SW480 (cell line): Measurements from ENCODE around the gene SOX10.

ENCODE experiments used
- DNase-seq: peaks from one replicate; pipeline ENCODE4 v3.0.0-alpha.2; 2016; ENCODE audit warnings: low spot score

SOX10 gene

DNA sequence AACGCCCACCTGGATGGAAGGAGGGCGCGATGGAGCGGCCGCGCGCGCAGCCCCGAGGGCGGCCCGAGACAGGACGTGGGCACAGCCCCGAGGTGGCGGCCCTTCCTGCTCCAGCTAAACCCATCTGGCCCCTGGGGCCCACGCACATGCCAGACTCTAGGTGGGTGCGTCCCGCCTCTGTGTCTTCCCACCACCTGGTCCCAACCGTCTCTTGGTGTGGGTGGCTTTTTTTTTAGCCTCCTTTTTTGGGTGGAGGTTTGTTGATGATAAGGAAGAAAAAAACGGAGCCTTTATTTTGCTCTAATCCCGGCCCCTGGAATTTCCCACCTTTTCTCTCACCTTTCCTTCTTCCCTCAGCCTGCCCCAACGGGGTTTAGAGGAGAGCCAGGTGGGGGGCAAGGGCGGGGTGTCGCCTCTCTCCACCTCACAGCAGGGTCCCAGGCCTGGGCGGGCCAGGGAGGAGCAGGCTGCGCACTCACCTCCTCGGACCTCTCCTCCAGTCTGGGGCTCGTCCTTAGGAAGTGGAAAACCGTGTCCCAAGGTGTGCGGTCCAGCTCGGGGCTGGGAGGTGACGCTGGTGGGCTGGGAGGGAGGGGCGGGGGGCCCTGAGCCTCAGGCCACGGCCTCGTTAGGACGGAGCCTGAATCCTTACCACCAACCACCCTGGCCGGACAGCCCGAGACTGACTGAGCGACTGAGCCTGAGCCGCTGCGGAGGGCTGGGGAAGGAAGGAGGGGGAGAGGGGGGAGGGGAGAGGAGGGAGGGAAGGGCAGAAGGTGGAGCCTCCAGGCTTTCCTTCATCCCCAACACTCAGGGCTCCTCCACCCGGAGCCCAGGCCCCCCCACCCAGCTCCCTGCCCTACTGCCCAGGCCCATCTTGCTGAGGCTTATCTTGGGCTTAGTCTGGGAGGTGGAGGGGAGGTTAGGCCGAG, at the start of gene SOX10:
TSS of gene SOX10 (minus strand) at position 696 of the 932 bp plus-strand sequence. CDS start 771 bp downstream, outside the sequence.
- no peak for DNase-seq

DNA sequence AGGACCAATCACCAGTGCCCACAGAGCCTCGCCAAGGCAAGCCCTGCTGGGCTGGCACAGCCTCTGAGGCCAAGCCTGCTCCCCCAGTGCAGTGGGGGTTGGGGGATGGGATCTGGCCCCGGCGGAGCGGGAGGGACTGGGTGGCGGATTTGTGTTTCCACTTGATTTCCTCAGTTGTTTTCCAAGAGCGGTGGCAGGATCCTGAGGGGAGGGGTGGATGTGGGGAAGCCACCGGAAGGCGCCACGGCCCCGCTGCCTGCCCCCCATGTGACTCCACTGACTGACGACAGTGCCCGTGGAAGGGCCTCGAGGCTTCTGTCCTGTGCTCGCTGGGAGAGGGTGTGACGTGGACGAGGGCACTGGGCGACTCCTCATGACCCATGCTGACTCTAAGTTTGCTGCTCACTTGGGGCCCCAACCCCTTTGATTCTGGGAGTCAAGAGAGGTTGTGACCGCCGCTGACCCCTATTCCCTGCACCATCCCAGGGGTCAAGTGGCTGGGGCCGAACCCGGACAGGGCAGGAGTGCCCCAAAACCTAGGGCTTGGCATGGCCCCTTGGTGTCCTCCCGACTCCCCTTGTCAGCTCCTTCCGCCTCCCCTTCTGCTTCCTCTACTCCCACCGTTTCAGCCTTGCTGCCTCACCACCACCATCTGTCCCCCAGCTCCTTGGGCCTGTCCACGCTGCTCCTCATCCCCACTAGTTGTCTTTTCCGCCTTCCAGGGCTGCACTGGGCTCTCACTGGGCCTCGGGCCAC, 49.3 kb upstream of the SOX10 start:
- DNase-seq: no peak

DNA sequence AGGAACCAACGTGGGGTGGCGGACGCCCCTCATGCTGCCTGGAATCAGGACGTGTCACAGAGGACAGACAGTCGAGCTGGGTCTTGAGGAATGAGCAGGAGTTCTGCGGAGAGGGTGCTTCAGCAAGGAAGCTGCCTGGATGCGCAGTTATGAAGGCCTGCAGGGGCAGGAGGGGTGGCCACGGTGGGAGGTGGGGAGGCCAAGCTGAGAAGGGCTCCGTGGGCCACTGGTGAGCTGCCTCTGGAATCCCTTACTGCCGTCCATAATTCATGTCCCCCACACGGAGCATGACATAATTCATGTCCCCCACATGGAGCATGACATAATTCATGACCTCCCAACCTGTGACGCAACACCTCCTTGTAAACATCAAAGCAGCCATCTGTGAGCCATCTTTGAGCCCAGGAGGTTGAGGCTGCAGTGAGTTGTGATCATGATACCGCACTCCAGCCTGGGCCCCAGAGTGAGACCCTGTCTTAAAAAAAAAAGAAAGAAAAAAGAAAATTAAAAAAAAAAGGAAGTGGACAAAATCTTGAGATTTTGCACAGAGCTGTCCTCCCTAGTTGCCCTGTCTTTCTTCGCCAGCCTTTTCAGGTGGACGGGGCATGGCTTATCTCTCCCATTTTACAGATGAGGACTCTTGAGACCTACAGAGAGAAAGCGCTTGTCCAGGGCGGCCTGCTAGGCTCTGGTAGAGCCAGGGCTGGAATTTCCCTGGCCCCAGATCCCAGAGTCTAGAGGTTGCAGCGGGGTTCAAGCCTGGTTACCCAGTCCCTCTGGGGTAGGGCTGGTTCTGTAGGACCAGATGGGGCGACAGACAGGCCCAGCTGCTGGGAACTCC, 48.5 kb upstream of the SOX10 start:
- DNase-seq: peak; percentile 11

DNA sequence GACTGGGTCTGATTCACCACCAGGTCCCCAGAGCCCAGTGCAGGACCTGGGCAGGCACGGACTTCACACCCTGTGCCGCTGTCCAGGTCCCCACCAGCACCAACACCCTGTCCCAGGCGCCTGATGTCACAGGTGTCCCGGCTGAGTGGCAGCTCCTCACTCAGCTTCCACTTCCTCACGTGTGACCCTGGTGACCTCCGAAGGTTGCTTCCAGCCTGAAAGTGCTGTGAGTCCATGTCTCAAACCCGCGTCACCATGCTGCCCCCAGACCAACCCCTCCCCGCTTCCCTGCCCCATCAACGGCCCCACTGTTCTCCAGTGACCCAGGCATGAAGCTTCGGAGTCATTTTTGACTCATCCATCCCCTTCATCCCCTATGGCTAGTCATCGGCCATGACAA, 47.1 kb upstream of the SOX10 start:
- no peak for DNase-seq

DNA sequence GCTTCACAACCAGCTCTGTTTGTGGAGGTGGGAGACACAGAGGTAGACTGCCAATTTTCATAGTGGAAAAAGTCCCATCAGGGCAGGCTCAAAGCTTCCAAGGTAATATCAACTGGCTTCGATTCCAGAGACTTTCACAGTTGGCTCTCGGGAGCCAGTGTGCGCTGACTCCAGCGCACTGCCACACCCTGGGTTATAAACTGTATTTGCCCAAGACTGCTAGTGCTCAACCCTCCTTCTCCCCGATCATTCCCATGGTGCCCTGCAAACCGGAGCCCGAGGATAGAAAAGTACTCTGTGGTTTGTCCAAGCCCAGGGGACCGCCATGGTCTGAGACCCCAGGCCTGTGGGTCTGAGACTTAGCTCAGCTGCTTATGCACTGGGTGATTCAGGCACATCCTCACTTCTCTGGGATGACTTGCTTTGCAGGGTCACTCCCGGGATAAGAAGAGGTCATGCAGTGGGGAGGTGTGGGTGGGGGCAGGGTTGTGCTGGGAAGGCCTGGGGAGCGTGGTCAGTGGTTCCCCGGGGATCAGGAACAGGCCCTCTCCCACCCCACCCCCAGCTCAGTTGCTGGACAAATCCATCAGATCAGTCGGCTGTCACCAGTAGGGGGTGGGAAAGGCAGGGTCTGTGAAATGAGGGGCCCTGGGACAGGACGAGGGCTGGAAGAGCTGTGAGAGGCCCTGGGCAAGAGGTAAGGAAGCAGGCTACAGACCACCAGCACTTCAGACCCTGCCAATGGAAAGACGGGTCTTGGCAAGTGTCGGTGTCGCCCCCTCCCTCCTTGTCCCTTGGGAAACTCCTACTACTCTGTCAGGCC, 46.2 kb upstream of the SOX10 start:
- DNase-seq: no peak

DNA sequence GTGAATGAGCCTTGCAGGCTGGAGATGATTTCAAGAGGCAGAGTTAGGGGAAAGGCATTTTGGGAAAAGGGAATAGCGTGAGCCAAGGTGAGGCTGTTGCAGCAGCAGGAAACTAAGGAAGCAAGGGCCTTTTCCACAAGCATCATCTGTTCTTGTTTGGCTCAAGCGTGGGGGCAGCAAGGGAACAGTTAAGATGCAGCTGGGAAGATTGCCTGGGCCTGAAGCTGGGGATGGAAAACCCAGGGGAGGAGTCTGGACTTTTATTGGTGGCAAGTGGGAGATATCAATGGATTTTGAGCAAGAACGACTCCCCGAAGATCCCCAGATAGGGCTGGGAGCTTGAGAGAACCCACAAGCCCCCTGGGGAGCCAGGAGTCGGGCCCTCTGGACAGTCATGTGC, 45.5 kb upstream of the SOX10 start:
- no peak for DNase-seq

DNA sequence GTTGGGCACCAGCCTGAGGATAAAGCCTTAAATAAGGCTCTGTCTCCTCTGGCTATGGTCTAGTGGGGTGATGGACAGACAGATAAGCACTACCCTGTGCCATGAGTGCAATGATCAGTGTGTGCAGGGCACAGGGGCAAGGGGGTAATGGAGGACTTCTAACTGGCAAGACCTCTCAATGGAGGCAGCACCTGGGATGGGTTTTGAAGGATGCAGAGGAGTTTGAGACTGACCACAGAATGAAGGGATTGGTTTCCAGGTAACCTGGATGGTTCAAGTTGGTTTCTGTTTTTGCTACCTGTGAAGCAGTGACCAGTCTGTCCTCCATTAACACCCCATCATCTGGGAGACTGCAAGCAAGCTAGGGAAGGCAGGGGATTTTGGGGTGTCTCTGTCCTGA, 45.0 kb upstream of the SOX10 start:
- DNase-seq: no peak

DNA sequence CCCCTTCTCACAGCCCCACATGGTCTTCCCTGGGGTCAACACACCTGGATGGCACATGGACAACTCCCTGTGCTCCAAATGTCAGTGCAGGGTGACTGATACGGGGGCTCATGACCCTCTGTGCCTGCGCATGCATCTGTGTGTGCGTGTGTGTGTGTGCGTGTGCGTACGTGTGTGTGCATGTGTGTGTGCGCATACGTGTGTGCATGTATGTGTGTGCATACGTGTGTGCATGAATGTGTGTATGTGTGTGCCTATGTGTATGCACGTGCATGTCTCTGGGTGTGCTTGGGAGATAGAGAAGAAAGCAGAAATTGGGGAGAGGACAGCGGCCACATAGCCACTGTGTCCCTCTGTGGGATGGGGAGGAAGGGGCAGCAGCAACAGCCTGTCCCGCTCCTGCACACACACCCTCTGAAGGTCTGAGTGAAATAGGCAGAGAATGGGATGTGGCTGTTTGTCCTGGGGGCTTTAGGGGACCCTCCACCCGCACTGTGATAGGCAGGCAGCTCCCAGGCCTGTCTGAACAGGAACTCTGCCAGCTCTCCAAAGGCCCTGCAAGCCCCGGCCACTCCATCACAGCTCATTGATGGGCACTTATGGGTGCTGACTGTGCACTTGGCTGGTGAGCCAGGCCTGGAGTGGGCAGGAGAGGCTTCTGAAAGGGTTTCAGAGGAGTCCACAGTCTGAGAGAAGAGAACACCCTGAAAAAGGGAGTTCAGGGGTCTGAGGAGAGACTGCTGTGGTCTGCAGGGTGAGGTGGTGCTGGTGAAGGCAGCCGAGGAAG, 44.2 kb upstream of the SOX10 start:
- no peak for DNase-seq

DNA sequence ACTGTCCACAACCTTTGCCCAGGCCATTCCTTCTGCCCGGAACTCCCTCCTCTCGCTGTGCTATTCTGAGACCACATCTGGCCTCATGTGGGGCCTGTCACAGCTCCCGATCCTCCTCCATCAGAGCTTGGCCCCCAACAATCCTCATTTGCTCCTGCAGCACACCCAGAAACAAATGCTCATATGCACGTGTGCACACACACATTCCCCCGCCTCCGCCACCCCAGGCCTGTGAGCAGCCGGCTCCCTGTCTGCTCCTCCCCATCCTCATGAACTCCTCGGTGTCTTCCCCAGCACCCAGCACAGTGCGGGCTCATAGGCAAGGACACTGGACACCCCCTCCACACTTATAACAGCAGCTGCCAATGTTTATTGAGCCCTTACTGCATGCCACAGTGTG, 43.1 kb upstream of the SOX10 start:
- no peak for DNase-seq

DNA sequence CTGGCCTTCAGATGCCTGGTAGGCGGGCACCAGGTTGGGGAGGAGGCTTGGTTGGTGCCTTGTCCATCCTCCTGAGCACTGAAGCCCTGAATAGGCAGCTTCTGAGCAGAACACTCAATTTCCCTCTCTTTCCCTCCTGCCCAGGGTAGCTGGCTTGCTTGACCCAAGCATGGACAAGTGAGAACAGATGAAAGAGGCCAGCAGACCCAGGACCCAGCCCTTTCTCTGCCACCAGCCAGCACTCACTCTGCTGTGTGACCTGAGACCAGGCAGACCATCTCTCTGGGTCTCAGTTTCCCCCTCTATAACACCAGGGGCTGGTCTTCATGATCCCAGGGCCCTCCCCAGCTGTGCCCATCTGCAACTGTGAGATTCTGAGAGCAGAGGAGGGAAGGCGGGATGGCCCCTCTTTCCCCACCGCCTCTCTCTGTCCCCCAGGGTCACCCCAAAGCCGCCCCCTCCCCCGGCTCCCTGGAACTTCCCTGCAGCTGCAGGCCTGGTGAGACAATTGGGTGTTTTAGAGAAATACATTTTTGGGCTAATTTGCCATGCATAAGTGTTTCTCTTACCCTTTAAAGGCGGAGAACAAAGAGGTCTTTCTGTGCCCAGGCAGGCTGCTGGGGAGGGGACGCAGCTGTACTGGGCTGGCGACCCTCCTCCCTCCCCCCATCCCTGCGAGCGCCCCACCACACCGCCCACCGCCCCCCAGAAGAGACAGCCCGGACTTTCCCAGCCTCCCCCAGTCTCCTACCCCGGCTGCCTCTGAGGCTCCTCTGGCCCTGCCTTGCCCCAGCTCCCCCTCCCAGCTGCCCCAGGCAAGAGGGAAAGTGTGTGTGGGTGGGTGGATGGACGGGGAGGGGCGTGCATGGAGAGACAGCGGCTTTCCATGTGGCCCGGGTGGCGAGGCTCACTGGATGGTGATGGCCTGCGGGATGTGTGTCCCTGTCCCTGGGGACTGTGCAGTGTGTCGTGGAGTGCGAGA, 42.1 kb upstream of the SOX10 start:
- DNase-seq: no peak

DNA sequence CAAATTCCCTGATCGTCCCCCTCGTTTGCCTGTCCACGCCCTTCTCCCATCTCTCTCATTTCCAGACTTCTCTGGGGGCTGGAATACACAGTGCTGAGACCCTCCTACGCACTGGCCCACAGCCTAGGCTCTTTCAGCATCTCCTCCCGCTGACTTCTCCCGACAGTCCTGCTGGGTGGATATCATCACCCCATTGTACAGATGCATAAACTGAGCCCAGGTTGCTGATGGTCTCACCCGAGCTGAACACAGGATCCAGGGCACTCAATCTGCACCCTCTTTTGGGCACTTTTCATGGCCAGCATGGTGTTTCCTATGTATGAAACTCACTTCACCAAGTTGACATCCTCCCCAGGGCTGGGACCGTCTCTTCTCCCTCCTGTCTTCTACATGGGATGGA, 41.2 kb upstream of the SOX10 start:
- no peak for DNase-seq

DNA sequence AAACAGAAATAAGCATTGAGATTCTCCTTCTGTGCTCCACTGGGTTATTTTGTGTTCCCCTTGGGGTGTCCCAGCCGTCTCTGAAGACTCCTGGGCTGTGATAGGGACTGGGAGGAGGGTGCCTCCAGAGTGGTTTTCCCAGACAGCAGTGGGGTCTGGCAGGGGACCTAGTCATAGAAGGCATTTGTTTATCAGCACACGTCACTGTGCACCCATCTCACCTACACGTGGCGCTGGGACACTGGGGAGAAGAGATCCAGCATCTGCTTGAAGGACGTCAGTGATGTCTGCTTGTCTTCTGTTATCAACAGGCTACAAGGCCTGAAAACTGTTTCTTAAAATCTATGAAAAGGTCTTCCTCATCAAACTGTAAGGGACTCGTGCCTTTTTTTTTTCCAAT, 38.7 kb upstream of the SOX10 start:
- DNase-seq: no peak

DNA sequence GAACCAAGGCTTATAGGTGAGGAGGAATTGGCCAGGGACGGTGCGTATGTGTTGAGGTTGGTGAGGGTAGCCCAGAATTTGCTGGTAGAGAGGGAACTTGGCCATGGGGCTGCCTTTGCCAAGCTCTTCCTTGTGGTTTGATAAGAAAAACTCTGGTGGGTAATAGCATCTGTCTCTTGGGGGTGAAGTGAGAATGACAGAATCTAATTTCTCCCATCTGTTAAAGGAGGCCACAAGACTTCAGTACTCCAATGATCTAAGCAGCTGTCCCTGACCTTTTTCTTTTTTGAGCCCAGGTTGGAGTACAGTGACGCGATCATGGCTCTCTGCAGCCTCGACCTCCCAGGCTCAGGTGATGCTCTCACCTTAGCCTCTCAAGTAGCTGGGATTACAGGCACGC, 36.9 kb upstream of the SOX10 start:
- DNase-seq: no peak

DNA sequence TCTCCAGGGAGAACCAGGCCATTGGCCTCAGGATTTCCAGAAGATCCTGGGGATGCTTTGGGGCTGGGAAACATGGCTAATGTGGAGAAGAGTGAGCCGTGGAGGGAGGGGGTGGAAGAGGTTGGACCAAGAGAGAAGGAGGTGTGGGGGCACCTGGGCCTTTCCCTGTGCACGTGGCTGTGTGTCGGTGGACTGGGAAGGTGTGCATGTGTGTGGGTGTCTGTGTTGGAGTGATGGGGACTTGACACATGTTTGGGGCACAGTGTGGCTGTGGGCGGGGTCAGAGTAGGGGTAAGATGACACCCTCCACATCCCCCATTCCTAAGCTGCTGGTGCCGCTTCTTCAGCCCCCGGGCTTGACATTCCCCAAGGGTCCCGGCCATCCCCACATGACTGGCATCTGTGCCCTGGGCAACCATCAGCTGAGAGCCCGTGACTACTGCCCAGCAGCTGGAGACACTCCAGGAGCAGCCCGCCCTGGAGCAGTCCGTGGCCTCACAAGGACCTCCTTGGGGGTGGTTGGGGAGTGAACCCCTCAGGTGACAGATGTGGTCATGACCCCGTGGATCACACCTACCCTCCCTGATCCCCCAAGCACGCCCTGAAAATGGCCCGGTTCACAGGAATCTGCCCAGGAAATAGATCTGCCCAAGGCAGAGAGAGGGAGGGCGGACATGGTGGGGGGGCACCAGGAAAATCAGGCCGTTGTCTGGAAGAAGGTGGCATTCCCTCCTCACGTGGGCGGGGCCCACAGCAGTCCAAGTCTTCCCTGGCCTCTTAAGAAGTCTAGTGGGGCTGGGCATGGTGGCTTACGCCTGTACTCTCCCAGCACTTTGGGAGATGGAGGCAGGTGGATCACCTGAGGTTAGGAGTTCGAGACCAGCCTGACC, 34.8 kb upstream of the SOX10 start:
- no peak for DNase-seq

DNA sequence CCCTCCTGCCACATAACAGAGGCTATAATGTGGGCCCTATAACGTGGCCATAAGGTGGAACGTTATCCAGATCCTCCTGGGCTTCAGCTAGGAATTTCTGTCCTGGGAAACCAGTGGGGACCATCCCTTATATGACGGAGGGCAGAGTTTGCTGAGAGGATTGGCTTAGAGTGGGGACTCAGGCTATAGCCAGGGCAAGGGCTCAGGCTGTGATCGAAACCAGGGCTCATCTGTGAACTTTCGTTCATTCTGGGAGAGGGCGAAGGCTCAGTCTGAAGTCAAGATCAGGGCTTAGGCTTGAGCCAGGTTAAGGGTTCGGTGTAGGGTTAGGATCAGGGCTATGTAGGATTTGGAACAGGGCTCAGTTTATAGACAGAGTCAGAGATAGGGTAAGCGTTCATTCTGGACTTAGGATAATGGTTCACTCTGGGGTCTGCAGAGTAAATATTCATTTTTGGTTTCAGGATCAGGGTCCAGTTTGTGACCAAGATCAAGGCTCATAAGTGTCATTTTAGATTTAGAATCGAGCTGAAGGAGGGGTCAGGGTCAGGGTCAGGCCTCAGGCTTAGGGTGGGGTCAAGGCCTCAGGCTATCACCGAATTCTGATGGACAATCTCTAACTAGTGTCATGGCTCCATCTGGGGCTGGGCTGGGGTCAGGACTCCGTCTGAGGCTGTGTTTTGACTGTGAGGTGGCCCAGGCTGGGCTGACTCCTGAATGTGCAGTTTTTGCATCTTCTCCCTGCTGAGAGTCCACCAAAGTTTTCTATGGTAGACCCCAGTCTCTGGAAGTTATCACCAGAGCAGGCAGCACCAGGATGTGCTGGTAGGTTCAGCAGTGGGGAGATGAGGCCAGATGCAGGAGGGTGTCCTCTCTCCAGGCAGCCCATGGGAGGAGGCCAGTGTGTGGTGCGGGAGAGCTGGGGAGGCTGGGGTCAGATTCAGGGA, 33.9 kb upstream of the SOX10 start:
- no peak for DNase-seq

DNA sequence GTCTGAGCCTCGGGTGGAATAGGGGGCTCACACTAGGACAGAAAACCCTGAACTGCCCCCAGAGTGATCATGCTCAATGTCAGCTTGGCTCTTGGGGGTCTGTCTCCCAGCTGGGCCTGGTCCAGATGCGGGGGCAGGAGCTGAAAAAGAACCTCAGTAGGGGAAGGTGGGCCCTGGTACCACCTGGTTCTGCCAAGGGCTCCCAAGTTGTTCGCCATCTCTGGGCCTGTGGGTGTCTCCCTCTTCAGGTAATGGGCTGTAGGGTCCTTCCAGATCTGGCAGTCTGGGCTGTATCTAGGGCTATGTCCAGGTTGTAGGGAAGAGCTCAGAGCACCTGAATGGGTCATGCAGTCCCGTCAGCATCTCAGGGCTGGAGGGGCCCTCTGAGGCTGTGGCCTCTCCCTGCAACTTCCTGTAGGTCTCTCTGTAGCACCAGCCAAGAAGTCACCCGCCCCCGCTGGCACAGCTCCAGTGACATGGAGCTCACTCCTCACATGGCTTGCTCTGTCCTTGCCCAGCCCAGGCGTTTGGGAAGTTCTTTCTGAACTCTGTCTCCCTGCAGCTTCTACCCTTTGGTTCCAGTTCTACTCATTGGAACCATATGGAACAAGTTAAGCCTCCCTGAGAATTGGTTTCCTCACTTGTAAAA, 33.0 kb upstream of the SOX10 start:
- no peak for DNase-seq
